ENCODE results near the gene IDH1.
A peak's percentile ranks its signal among the peaks of the same experiment; 100 is the strongest.
"Not testable (repeated sequence)": the region's sequence is repeated elsewhere in the genome, so short reads cannot be mapped to it uniquely, and the experiment has no call there.

The IDH1 gene

DNA sequence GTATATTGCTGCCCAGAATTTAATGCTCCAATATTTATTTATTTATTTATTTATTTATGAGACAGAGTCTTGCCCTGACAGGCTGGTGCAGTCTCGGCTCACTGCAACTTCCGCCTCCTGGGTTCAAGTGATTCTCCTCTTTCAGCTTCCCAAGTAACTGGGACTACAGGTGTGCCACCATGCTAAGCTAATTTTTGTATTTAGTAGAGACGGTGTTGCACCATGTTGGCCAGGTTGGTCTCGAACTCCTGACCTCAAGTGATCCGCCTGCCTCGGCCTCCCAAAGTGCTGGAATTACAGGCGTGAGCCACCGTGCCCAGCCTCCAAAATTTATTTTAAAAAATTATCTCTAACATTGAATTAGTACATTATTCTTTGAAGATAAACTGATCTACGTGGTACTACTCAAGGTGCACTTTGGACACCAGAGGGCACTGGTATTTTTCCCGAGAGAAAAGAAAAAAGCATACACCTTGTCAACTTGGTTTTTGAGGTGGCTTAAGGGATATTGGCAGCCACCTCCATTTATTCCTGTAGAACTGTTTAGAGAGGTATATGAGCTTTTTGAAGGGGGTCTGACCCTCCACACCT lies 1.4 kb upstream of the IDH1 start:
- no peak for DNase-seq

DNA sequence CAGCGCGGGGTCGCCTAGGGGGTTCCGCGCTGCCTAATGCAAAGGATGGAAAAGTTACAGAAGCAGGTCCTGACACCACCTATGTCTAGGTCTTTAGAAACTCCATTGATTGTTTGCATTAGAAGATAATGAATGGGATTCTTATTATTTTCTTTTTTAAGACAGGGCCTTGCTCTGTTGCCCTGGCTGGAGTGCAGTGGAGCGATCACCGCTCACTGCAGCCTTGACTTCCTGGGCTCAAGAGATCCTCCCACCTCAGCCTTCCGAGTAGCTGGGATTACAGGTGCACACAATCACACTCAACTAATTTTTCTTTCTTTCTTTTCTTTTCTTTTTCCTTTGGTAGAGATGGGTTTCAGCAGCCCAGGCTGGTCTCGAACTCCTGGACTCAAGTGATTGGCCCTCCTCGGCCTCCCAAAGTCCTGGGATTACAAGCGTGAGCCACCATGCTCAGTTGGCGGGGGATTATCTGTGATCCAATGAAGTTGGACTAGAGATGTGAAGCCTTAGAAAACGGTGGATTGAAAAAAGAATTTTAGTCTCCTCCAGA lies 761 bp upstream of the IDH1 start:
- DNase-seq: no peak

DNA sequence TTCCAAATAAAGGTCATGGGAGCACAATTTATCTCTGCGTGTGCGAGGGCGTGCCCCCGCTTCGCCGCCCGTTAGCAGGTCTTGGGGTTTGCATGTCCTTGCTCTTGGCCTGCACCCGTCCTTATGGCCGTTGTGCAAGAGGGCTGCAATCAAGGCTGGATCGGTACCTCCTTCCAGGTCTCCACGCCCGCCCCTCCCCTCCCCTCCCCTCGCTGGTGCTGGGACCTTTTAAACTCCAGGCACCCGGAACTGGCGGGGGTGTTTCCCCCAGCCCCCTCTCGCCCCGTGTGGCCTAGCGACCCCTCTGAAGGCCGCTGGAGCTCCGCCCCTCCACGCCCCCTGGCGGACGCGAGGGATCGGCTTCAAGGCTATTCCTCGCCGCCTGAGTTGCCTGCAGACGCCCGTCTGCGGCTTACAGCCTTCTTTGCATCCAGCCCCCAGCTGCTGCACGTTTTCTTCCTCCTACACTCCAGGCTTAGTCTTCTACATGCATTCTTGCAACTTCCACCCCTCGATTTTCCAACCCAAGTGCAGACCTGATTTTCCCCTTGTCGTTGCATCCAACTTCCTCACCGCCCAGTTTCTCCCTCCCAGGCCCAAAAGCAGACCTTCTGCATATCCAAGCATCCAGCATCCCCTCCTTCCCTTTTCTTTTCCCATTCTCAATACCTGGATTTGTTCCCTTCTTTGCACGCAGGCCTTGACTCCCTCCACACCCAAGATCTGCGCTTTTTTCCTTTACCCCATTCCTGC lies 577 bp downstream of the IDH1 start:
- peak; percentile 73 for DNase-seq

DNA sequence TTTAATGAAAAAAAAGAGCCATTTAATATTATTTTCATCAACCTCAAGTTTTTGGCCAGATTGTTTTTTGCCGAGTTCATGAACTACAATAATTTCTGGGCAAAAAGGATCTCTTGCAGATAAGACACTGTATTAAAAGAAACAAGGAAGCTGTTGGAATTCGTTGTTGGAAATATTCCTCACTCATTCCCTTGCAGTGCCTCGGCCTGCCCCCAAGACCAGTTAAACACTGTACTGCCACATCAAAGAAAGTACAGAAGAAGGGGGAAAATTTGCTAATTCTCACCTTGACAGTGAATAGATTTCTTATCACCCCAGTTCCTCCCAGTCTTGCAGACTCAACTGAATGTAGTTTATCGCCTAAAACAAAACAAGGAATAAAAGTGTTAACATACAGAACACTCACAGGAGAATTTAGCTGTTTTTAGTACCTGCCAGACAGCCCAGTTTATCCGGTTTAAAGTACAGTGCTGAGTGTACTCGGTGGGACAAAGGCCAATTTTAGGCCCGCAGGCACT lies 1.2 kb downstream of the IDH1 start:
- DNase-seq: no peak

DNA sequence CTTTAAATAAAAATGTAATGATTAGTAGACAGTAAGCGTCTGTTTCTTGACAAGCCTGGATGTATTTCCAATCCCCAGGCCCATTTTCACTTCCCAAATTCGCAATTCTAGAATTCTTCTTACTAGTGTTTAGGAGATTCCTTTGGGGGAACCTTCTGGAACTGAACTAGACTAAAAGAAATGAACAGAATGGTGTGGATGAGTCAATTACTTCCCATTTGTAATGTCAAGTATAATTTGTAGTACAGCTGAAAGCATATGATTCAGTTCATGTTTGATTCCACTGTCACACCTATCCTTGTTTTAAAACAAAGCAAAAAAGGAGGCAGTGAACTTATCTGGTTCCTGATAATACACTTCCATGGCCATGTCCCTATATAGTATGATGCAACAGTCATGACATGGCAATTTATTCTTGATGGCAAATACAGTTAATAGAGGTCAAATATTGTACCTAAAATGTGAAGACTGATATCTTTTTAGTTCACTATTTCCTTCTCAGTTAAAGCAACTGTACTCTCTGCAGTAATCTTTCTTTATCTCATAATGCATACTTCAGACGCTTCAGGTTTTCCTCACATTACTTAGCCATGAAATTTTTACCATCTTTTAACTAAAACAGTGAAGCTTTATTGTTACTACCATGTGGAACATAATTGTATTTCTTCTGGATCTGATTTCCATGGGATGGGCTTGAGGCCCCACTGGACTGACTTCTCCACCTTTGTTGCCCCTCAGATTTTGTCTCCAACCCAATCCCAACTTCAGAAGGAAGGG lies 2.0 kb downstream of the IDH1 start:
- DNase-seq: no peak

DNA sequence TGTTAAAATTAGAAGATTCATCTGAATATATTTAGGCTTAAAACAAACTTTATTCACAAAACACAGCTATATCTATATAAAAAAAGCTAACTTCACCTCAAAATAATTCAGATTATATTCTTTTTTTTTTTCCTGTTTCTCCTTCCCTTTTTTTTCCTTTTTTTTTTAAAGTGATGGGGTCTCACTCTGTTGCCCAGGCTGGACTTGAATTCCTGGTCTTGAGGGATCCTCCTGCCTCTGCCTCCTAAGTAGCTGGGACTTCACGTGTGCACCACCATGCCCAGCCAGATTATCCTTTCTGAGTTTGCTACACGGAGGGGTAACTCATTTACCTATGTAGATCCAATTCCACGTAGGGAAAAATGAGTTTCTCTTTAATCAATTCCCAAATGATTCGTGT lies 3.8 kb downstream of the IDH1 start:
- no peak for DNase-seq

DNA sequence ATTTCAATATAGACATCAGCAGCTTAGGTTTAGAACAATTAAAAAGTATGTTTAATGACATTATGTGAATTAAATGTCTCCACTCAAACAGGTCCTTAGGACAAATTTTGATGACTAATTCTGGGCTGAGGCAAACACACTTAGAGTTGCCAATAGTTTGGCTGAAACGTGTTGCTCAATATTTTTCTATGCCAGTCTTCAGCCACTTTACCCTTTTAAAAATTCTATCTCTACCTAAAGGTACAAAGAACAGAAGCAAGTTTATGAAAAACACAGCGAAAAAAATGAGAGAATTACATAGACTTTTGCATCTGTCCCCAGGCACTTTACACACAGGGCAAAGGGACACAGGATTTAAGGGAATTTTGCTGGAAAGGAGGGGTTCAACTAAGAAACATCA lies 4.5 kb downstream of the IDH1 start:
- DNase-seq: no peak

DNA sequence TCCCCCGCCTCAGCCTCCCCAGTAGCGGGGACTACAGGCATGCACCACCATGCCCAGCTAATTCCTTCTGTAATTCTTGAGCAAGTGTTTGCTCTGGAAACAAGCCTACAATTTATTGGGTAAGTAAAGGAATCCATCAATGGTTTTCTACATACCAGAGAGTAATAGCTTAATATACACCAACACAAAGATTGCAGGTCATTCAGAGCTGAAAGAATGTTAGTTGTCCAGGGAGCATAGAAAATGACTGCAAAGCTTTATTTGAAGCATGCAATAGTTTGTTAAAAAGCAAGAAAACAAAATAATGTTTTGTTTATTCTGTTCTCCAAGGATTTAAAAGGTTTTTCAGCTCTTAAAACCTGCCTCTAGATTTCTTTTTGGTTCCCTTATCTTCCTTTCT lies 5.6 kb downstream of the IDH1 start:
- DNase-seq: no peak

DNA sequence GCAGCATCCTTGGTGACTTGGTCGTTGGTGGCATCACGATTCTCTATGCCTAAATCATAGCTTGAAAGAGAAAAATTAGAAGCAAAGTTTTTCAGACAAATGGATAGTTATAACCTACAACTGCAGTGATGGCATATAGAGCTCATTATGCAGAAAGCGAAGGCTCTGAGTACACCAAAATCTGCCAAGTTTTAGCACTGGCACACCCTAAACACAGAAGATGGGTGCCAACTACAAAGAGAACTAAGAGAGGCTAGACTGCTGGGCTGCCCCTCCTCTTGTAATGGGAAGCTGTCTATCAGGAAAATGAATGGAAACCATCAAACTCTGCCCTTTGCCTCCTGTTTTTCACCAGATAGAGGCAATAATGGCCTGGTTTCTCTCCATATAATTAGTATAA lies 6.3 kb downstream of the IDH1 start:
- DNase-seq: no peak

DNA sequence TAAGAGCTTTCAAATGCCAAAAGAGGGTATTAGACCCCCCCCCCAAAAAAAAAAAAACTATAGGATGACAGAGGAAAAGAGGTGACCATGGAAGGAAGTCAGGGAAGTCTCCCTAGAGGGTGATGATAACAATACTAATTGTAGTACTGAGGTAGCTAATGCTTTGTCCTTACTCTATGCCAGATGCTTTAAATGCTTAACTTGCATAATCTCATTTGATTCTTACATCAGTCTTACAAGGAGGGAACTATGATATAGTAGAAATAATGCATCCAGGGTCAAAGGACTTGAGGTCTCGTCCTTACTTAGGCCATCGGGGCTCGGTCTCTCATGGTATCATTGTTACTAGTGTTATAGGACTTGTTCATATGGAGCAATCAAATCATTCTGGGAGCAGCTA lies 9.1 kb downstream of the IDH1 start:
- no peak for DNase-seq

DNA sequence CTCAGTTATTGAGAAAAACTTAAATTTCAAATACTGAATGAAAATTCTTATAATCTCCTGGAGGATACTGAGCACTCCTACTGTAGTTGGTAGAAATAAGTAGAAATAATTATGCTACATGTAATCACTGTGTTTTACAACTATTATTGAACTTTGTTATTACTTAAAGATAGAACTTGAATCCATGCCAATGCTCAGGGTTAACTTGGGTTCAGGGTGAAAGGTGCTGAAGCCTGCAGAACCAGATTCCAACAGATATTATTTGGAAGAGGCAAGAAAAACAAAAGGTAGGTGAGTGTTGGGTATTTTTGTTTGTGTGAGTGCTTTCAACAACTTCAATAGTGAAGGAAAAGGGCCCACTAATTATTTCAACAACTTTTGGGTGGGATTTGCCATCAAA lies 10.4 kb downstream of the IDH1 start:
- no peak for DNase-seq

DNA sequence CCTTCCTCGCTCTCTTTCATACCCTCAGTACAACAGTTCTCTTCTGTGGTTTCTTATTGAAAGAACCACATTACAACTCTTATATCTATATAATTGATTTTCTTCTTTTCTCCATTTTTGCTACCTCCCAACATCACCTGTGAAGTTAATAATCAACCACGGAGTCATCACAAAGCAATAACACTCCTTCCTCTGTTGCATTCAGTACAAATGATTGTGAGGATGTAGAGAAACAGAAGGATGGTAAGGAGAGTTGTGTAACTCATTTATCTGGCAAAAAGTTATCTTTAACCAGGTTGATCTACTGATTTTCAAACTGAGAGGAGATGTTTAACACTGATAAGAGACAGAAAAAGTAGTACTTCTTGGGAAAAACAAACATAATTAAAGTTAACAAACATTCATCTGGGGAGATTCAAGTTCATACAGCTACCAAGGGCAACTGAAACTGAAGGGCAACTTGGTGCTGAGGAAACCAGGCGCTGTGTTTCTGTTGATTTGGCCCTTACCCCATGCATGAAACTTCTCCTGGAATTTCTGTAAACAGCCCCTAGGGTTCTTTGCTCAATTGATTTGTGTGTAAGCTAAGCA lies 14.2 kb downstream of the IDH1 start:
- no peak for DNase-seq

DNA sequence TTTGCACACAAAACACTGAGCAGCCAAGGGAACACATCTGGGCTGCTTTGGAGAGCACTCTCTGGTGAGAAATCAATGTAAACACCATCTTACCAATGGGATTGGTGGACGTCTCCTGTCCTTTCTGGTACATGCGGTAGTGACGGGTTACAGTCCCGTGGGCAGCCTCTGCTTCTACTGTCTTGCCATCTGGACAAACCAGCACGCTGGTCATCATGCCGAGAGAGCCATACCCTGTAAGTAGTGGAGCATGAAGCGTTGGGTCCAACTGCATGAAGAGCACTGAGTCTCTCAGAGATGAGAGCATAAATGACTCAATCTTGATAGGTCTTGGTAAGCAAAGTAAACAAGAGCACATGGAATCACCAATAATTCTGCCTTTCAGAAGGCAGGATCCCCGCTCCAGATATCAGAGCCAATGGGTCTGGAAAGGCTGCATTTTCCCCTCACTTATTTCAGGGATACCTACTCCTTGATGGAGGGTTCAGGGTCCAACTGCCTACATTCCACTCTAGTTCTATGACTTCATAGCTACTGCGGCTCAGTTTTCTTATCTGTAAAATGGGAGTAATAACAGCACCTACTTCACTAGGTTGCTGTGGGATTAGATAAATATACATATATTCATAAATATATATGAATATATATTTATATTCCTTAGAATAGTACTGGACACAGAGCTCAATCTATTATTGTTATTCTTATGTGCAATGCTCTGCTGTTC lies 14.9 kb downstream of the IDH1 start:
- DNase-seq: no peak

DNA sequence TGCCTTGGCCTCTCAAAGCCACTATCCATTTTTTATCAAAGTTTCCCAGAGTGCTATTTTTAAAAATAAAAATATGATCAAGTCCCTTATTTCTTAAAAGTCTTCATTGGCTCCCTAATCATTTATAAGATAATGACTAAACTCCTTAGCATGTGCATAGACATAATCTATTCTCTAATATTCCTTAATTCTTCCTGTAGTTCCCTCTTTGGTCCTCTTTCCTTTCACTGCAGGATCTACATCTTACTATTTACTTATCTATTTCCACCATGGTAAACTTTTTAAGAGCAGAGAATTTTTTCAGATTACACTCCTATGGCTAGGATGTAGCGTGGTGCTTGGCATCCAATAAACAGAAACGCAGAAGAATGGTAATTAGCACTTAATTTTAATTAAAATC lies 19.0 kb downstream of the IDH1 start:
- no peak for DNase-seq

DNA sequence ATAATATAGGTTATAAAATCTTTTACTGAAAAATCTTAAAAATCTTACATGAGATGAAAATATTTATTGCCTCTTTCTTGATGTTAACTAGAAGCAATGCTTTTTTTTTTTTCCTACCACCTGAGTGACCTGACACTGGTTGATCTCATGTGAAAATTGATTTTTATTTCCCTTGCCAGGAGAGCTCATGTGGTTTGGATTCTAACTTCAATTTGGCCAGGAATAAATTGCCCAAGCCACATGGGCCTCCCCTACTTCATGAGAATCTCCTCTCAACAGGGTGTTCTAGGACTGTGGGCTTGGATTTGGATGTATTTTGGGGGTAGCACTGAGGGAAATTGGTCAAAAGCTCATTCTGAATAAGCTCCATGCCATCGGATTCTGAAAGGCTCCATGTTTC lies 20.1 kb downstream of the IDH1 start:
- no peak for DNase-seq

DNA sequence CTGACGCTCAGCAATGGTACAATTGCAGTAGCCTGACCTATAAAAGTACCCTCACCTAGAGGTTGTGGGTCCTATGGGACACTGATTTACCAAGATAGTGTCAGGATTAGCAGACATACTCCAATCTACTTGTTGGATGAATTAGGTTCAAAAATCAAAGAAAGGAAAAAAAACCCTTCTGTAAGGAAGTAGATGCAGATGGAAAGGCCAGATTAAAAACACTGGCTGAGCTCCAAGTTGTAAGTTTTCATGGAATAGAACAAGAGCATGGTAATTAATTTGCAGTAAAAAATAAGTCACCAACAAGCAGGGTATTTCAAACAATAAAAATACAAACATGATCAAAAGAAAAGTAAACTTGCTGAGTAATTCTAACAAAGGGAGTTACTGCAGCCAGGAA lies 26.4 kb downstream of the IDH1 start:
- DNase-seq: no peak

DNA sequence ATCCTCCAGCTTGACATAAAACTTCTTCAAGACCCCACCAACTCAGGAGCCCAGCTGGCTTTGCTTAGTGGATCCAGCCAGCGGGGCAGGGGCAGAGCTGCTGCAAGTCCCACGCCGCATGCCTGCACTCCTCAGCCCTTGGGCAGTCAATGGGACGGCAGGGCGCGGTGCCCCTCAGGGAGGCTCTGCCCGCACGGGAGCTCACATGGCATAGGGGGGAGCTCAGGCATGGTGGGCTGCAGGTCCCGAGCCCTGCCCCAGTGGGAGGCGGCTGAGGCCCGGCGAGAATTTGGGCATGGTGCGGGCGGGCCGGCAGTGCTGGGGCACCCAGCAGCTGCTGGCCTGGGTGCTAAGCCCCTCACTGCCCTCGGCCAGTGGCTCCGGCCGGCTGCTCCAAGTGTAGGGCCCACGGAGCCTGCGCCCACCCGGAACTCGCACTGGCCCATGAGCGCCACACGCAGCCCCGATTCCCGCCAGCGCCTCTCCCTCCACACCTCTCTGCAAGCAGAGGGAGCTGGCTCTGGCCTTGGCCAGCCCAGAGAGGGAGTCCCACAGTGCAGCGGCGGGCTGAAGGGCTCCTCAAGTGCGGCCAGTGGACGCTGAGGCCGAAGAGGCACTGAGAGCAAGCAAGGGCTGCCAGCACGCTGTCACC lies 27.2 kb downstream of the IDH1 start:
- DNase-seq: no peak

DNA sequence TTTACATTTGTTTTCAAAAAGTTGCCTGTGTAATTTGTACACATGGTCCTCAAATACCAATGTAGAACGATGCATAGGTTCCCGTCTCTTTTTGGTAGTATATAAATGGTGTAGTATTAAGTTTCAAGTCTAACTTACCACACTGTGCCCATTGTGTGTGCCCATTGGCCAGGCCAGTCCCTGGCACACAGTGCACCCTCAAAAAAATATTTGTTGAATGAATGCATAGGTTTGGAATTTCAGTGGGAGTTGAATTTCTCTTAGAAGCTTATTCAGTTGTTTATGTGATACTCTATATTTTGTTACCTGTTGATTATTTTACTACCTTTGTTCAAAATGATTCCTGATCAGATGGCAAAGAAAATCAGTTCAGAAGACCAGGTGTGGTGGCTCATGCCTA lies 30.1 kb downstream of the IDH1 start:
- DNase-seq: no peak

DNA sequence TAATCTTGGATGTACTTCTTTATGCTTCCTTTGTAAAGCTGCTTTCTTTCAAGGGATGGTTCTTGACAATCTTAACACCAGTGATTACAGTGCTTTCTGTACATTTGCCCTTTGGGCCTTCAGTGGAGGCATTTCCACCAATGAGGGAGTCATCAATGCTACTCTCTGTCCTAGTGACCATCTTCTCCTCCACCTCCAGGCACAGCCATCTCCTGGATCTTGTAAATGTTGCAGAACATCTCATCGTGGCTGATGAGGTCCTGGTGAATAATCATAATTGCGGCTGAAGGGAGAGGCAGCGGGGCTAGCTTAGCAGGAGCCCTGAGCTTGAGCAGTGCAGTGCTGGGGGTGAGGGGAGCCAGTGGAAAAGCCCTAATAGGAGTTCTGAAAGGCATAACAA lies 32.5 kb downstream of the IDH1 start:
- DNase-seq: peak; percentile 15

DNA sequence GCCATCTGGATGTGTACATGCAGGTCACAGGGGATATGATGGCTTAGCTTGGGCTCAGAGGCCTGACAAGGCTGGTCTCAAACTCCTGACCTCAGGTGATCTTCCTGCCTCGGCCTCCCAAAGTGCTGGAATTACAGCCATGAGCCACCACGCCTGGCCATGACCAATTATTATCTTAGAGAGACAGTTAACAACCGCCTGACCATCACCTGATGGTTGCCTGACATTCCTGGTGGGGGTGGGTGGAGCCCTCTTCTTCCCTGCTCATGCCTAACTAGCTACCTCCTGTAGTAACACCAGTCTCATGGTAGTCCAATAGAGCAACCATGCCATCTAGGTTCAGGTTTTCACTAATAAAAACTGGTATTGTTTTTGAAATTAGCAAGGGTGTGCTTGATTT lies 33.0 kb downstream of the IDH1 start:
- not testable (repeated sequence) for DNase-seq

DNA sequence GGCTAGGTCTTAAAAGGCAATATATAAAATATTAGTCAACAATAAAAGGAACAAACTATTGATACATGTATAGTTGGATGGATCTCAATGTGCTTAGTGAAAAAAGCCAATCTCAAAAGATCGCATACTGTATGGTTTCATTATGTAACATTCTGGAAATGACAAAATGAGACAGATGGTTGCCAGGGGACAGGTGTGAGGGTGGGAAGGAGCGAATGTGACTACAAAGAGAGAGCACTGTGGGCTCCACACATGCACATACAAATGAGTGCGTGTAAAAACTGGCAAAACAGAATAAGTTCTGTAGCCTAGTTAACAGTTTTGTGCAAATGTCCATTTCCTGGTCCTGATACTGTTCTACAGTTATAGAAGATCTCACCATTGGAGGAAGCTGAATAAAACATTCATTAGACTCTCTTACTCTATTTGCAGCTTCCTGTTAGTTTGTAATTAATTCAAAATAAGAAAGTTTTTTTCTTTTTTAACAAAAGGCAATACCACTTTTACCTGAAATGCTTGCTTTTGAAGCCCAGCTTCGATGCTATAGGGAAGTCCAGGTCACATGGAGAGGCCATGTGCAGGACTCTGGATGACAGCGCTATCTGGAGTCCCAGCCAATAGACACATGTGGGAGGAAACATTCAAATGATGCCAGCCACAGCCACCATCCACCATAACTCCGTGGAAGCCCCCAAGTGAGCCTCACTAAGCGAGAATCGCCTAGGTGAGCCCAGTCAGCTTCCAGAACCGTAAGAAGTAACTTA lies 44.0 kb downstream of the IDH1 start:
- no peak for DNase-seq

Data from fibroblast of skin of back (primary cell).